ENCODE data around the gene NDUFB3. TPM values are rescaled to one million over a fixed set of nuclear protein-coding genes. Genes with fewer than 3 reads are reported as not detected.
A peak's percentile ranks its signal among the peaks of the same experiment; 100 is the strongest.

The NDUFB3 gene
- total RNA-seq, 2 experiments from 2014 or later, result 126 to 150 TPM

DNA sequence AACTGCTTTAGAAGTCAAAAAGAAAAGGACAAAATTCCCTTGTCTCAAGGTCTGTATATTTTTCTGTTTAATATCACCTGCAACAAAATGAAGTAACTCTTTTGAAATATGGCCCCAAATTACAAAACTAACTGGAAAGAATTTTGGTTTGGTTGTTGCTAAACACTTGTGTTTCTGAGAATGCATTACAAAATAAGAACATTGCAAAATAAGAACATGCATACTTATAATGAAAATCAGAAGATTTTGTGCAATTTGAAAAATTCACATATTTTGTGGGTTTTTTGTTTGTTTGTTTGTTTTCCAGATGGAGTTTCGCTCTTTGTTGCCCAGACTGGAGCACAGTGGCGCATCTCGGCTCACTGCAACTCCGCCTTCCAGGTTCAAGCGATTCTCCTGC lies 21.8 kb downstream of the NDUFB3 start:
- POLR2A ChIA-PET, result no interaction called here
- ATAC-seq (no peak), DNase-seq (no peak)
- intact Hi-C loops (cut with DNase I, micrococcal nuclease), result no loop called here
- Mint-ChIP-seq H3K36me3 (ENCODE audit: low read depth) (peaks cover 7% of the 10 kb centered on the region), H3K27me3 (no peaks in the 10 kb centered on the region), H3K4me1 (peaks cover 3% of the 10 kb centered on the region), H3K9me3 (ENCODE audit: low read depth) (no peaks in the 10 kb centered on the region), H3K27ac (no peak overlapping the region), H3K4me3 (no peak overlapping the region)
- CTCF ChIA-PET, result no interaction called here

DNA sequence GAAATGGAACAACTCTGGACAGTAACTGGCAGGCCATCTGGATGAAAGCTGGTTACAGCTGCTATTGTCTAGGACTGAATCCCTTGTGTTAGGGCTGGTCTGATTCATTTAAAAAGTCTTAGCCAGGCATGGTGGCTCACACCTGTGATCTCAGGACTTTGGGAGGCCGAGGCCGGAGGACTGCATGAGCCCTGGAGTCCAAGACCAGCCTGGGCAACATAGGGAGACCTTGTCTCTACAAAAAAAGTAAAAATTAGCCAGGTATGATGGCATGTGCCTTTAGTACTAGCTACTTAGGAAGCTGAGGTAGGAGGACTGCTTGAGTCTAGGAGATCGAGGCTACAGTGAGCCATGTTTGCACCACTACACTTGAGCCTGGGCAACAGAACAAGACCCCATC lies 28.7 kb downstream of the NDUFB3 start:
- no peaks in the 10 kb centered on the region for H3K27me3 Mint-ChIP-seq
- H3K4me1 Mint-ChIP-seq, result no peaks in the 10 kb centered on the region
- CTCF ChIA-PET, result no interaction called here
- no peaks in the 10 kb centered on the region for H3K36me3 Mint-ChIP-seq (ENCODE audit: low read depth)
- no peaks in the 10 kb centered on the region for H3K9me3 Mint-ChIP-seq (ENCODE audit: low read depth)
- intact Hi-C loops (cut with DNase I, micrococcal nuclease), result no loop called here
- POLR2A ChIA-PET, result interaction anchor here (0.6 kb wide), 1 partner anchor 44 kb away, joined by 3 read pairs; no protein-coding TSS in a partner anchor
- DNase-seq (no peak), ATAC-seq (no peak)
- H3K4me3 Mint-ChIP-seq, result no peak overlapping the region
- no peak overlapping the region for H3K27ac Mint-ChIP-seq

DNA sequence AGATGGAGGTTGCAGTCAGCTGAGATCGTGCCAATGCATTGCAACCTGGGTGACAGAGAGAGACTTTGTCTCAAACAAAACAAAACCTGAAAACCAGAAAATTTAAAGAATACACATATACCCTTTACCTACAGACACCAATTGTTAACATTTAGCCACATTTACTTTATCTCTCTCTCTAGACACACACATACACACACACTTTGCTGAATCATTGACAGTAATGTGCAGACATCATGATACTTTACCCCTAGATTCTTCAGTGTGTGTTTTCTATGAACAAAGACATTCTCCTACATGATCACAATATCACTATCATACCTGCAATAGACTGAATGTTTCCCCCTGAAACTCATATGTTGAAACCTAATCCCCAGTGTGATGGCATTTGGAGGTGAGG lies 34.0 kb downstream of the NDUFB3 start:
- intact Hi-C loops (cut with DNase I, micrococcal nuclease), result no loop called here
- H3K27me3 Mint-ChIP-seq, result no peaks in the 10 kb centered on the region
- H3K36me3 Mint-ChIP-seq (ENCODE audit: low read depth), result peaks cover 3% of the 10 kb centered on the region
- no peaks in the 10 kb centered on the region for H3K9me3 Mint-ChIP-seq (ENCODE audit: low read depth)
- ATAC-seq (no peak), DNase-seq (no peak)
- ChIA-PET CTCF (interaction anchor here (1.0 to 2.4 kb wide), 3 partner anchors 10 to 43 kb away, joined by 3 to 11 read pairs (median 5); partner anchors contain the start of gene CFLAR), POLR2A (interaction anchor here (0.6 kb wide), 1 partner anchor 581 kb away, joined by 3 read pairs; no protein-coding TSS in a partner anchor)
- H3K4me3 Mint-ChIP-seq, result no peak overlapping the region
- no peaks in the 10 kb centered on the region for H3K4me1 Mint-ChIP-seq
- no peak overlapping the region for H3K27ac Mint-ChIP-seq

DNA sequence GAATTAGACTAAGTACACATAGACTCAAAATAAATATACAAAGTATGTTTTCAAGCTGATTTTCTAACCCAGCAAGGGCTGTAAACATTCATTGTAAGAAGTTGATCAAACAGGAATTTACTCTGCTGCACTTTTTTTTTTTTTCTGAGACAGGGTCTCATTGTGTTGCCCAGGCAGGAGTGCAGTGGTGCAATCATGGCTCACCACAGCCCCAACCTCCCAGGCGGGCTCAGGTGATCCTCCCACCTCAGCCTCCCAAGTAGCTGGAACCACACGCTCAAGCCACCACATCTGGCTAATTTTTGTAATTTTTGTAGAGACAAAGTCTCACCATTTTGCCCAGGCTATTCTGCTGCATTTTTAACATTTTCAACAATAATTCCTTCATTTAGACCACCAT lies 35.8 kb downstream of the NDUFB3 start:
- no peak overlapping the region for H3K4me3 Mint-ChIP-seq
- H3K4me1 Mint-ChIP-seq, result no peaks in the 10 kb centered on the region
- DNase-seq (no peak), ATAC-seq (no peak)
- no peaks in the 10 kb centered on the region for H3K9me3 Mint-ChIP-seq (ENCODE audit: low read depth)
- intact Hi-C loops (cut with DNase I, micrococcal nuclease), result no loop called here
- no peak overlapping the region for H3K27ac Mint-ChIP-seq
- CTCF ChIA-PET, result interaction anchor here (0.7 to 2.4 kb wide), 6 partner anchors 8 to 1095 kb away, joined by 3 to 11 read pairs (median 4); partner anchors contain the start of gene CFLAR
- POLR2A ChIA-PET, result no interaction called here
- H3K36me3 Mint-ChIP-seq (ENCODE audit: low read depth), result peaks cover 3% of the 10 kb centered on the region
- no peaks in the 10 kb centered on the region for H3K27me3 Mint-ChIP-seq

DNA sequence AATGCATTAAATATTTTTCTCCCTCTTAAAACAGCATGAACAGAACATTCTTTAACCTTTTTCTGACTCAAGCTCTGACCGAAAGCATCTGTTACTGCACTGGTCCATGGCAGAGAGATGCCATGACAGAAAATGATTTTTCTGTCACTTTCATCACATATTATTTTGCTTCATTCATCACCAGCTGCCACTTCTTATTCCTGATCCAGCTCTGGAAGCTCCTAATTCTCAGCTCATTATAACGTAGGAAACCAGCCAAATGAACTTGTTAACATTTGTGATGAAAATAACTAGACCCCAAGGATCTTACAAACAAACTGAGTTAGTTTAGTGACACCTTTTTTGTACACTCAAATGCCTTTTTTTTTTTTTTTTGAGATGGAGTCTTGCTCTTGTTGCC lies 36.5 kb downstream of the NDUFB3 start:
- H3K4me3 Mint-ChIP-seq, result no peak overlapping the region
- H3K27me3 Mint-ChIP-seq, result no peaks in the 10 kb centered on the region
- no peak for DNase-seq
- CTCF ChIA-PET, result interaction anchor here (0.6 to 2.4 kb wide), 4 partner anchors 31 to 740 kb away, joined by 3 to 6 read pairs (median 4); no protein-coding TSS in a partner anchor
- peaks cover under 1% of the 10 kb centered on the region for H3K4me1 Mint-ChIP-seq
- ATAC-seq, result no peak
- intact Hi-C loops (cut with DNase I, micrococcal nuclease), result no loop called here
- H3K9me3 Mint-ChIP-seq (ENCODE audit: low read depth), result no peaks in the 10 kb centered on the region
- POLR2A ChIA-PET, result no interaction called here
- no peak overlapping the region for H3K27ac Mint-ChIP-seq
- H3K36me3 Mint-ChIP-seq (ENCODE audit: low read depth), result peaks cover 3% of the 10 kb centered on the region

DNA sequence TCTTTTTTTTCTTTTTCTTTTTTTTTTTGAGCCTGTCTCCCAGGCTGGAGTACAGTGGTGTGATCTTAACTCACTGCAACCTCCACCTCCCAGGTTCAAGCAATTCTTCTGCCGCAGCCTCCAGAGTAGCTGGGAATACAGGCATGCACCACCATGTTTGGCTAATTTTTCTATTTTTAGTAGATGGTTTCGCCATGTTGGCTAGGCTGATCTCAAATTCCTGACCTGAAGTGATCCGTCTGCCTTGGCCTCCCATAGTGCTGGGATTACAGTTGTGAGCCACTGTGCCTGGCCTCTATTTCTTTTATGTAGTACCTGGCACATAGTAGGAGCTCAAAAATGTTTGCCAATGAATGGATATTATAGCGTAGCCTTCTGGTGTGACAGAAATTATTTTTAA lies 37.4 kb downstream of the NDUFB3 start:
- Mint-ChIP-seq H3K27ac (no peak overlapping the region), H3K9me3 (ENCODE audit: low read depth) (no peaks in the 10 kb centered on the region), H3K4me1 (peaks cover 4% of the 10 kb centered on the region), H3K27me3 (no peaks in the 10 kb centered on the region), H3K36me3 (ENCODE audit: low read depth) (peaks cover 3% of the 10 kb centered on the region), H3K4me3 (no peak overlapping the region)
- intact Hi-C loops (cut with DNase I, micrococcal nuclease), result no loop called here
- ATAC-seq (no peak), DNase-seq (no peak)
- ChIA-PET POLR2A (no interaction called here), CTCF (interaction anchor here (0.6 to 2.4 kb wide), 2 partner anchors 8 to 50 kb away, joined by 3 to 6 read pairs; no protein-coding TSS in a partner anchor)

DNA sequence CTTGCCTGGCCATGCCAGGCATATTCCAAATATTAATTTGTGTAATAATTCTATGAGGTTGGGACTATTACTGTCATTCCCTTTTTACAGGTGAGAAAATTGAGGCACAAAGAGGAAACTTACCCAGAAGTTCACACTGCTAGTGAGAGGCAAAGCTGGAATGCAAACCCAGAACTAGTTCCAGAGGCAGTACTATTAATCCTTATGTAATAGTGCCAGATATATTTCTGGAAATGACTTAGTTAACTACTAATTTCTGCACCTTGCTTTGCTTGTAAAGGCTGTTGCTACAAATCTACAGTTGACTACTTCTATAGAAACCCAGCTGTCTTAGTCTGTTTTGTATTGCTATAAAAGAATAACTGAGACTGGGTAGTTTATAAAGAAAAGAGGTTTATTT lies 38.8 kb downstream of the NDUFB3 start:
- H3K4me1 Mint-ChIP-seq, result peaks cover 16% of the 10 kb centered on the region
- ATAC-seq, result no peak
- no peak overlapping the region for H3K4me3 Mint-ChIP-seq
- no peaks in the 10 kb centered on the region for H3K27me3 Mint-ChIP-seq
- no peak for DNase-seq
- peaks cover 6% of the 10 kb centered on the region for H3K36me3 Mint-ChIP-seq (ENCODE audit: low read depth)
- POLR2A ChIA-PET, result no interaction called here
- intact Hi-C loops (cut with DNase I, micrococcal nuclease), result no loop called here
- CTCF ChIA-PET, result interaction anchor here (0.6 to 1.4 kb wide), 5 partner anchors 12 to 67 kb away, joined by 3 to 4 read pairs (median 3); no protein-coding TSS in a partner anchor
- no peak overlapping the region for H3K27ac Mint-ChIP-seq
- no peaks in the 10 kb centered on the region for H3K9me3 Mint-ChIP-seq (ENCODE audit: low read depth)

DNA sequence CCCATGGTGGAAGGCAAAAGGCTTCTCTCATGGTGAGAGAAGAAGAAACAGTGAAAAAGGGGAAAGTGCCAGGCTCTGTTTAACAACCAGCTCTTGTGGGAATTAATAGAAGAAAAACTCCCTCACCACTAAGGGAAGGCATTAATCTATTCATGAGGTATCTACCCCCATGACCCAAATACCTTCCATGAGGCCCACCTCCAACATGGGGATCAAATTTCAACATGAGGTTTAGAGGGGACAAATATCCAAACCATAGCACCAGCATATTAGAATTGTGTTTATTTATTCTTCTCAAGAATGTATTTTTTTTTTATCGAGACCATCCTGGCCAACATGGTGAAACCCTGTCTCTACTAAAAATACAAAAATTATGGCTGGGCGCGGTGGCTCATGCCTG lies 39.3 kb downstream of the NDUFB3 start:
- DNase-seq, result no peak
- Mint-ChIP-seq H3K4me1 (peaks cover 19% of the 10 kb centered on the region), H3K9me3 (ENCODE audit: low read depth) (no peaks in the 10 kb centered on the region), H3K4me3 (no peak overlapping the region), H3K27ac (peak overlapping the region; percentile 14), H3K27me3 (no peaks in the 10 kb centered on the region), H3K36me3 (ENCODE audit: low read depth) (peaks cover 6% of the 10 kb centered on the region)
- POLR2A ChIA-PET, result no interaction called here
- ATAC-seq, result no peak
- CTCF ChIA-PET, result interaction anchor here (0.6 to 1.4 kb wide), 3 partner anchors 12 to 66 kb away, joined by 3 read pairs; no protein-coding TSS in a partner anchor
- intact Hi-C loops (cut with DNase I, micrococcal nuclease), result no loop called here

DNA sequence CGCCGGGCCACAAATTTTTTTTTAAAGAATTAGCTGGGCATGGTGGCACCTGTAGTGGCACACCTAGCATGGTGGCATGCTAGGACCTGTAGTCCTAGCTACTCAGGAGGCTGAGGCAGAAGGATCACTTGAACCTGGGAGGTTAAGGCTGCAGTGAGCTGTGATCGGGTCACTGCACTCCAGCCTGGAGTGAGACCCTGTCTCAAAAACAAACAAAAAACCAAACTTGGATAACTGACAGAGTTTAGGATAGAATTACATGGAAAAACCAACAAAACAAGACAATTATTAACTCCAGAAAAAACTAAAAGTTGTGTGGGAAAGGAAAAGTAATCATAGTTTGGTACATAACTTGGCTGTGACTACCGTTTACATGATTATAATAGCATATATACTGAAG lies 42.5 kb downstream of the NDUFB3 start:
- peaks cover 21% of the 10 kb centered on the region for H3K4me1 Mint-ChIP-seq
- no peak for DNase-seq
- ATAC-seq, result no peak
- peaks cover 11% of the 10 kb centered on the region for H3K36me3 Mint-ChIP-seq (ENCODE audit: low read depth)
- intact Hi-C loops (cut with DNase I, micrococcal nuclease), result no loop called here
- H3K27ac Mint-ChIP-seq, result peak overlapping the region; percentile 86
- POLR2A ChIA-PET, result interaction anchor here (0.7 kb wide), 1 partner anchor 401 kb away, joined by 3 read pairs; no protein-coding TSS in a partner anchor
- H3K4me3 Mint-ChIP-seq, result peak overlapping the region; percentile 98
- no peaks in the 10 kb centered on the region for H3K9me3 Mint-ChIP-seq (ENCODE audit: low read depth)
- CTCF ChIA-PET, result interaction anchor here (1.2 kb wide), 1 partner anchor 118 kb away, joined by 4 read pairs; no protein-coding TSS in a partner anchor
- no peaks in the 10 kb centered on the region for H3K27me3 Mint-ChIP-seq

DNA sequence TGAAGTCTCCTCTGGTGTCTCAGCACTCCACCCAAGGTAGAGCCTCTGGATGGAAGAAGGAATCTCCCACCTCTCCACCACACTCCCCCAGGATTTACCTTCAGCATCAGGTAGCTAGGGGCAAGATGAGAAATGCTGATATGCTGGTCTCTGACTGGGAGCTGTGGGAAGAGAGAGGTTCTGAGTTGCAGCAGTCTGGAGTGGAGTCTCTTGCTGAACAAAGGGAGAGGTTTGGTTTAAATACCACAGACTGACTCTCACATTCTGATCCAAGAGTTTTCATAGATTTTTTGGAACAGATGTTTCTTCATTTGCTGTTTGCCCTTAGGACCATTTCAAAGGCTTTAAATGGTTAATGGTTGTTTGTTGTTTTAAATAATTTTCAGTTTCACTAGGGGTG lies 43.0 kb downstream of the NDUFB3 start:
- Mint-ChIP-seq H3K9me3 (ENCODE audit: low read depth) (no peaks in the 10 kb centered on the region), H3K36me3 (ENCODE audit: low read depth) (peaks cover 14% of the 10 kb centered on the region), H3K27ac (peak overlapping the region; percentile 86), H3K27me3 (no peaks in the 10 kb centered on the region), H3K4me1 (peaks cover 21% of the 10 kb centered on the region), H3K4me3 (peak overlapping the region; percentile 98)
- POLR2A ChIA-PET, result no interaction called here
- ATAC-seq, result no peak
- CTCF ChIA-PET, result interaction anchor here (1.2 to 2.5 kb wide), 5 partner anchors 8 to 118 kb away, joined by 4 to 11 read pairs (median 4); partner anchors contain the start of gene CASP10
- intact Hi-C loops (cut with DNase I, micrococcal nuclease), result loop anchor here in 1 of 2 experiments (5.0 kb wide), 1 partner anchor 67 kb away; the partner anchor contains the start of gene CASP10
- no peak for DNase-seq

DNA sequence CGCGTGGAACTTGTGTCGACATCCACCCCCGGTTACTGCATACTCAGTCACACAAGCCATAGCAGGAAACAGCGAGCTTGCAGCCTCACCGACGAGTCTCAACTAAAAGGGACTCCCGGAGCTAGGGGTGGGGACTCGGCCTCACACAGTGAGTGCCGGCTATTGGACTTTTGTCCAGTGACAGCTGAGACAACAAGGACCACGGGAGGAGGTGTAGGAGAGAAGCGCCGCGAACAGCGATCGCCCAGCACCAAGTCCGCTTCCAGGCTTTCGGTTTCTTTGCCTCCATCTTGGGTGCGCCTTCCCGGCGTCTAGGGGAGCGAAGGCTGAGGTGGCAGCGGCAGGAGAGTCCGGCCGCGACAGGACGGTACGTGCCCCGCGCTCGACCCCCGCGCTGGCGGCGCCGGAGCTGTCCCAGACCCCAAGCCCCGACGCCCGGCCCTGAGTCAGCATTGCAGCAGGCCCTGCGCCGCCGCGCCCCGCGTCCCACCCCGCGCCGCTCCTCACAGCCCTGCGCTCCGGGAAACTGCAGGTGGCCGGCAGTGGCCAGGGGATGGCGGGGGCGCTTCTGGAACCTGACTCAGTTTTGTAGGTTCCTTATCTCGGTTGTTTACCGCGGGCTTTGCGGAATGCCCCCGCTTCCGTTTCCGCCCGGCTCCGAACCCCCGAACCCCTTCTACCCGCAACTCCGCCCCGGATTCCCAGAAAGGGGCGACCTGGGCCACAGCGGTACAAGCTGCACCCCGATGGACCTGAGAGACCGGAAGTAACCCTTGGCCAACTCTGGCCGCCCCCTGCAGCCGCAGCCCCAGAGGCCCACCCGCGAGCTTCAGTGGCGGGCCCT lies 44.5 kb downstream of the NDUFB3 start, which contains the start of gene CFLAR:
Gene CFLAR (plus strand): TSS at position 50 of the 844 bp plus-strand sequence. CDS start 13,702 bp downstream, outside the sequence.
- ChIA-PET POLR2A (interaction anchor here (0.7 to 2.5 kb wide), 7 partner anchors 18 to 252 kb away, joined by 3 to 14 read pairs (median 4); partner anchors contain the start of genes CLK1 and HYCC2), CTCF (interaction anchor here (0.6 to 4.0 kb wide), 11 partner anchors 10 to 335 kb away, joined by 3 to 31 read pairs (median 6); partner anchors contain the start of genes CASP10, STRADB and TRAK2)
- peaks cover 27% of the 10 kb centered on the region for H3K36me3 Mint-ChIP-seq (ENCODE audit: low read depth)
- intact Hi-C loops (cut with DNase I, micrococcal nuclease), result loop anchor here (1.0 to 5.0 kb wide), 8 partner anchors 45 to 404 kb away; partner anchors contain the start of genes BZW1 (in 1 of the 2), CASP10 (in 1 of the 2) and HYCC2 (in 1 of the 2)
- no peaks in the 10 kb centered on the region for H3K27me3 Mint-ChIP-seq
- H3K4me3 Mint-ChIP-seq, result peak within 1 kb of the TSS; percentile 98
- peak within 1 kb of the TSS; percentile 100 for H3K27ac Mint-ChIP-seq
- ATAC-seq, result peak; percentile 40
- no peaks in the 10 kb centered on the region for H3K9me3 Mint-ChIP-seq (ENCODE audit: low read depth)
- DNase-seq, result peak; percentile 88
- peaks cover 24% of the 10 kb centered on the region for H3K4me1 Mint-ChIP-seq

All from activated CD4-positive, alpha-beta T cell treated with anti-CD3 and anti-CD28 coated beads for 36 hours (primary cell).